ENCODE results near the gene DCUN1D1.
A peak's percentile ranks its signal among the peaks of the same experiment; 100 is the strongest.

DCUN1D1 gene

GRCh38 chr3:182906036-182906435 lies 74.3 kb downstream of the DCUN1D1 start:
- H3K9me2 ChIP-seq (replicated peaks; ENCODE audit: low read depth, low read length) = no peaks in the 10 kb centered on the region
- H3K4me1 ChIP-seq (ENCODE audit: insufficient read depth, low read length, poor library complexity, severe bottlenecking) = peaks cover 33% of the 10 kb centered on the region
- no peak overlapping the region for H3K9ac ChIP-seq (ENCODE audit: low read depth, low read length, poor library complexity, severe bottlenecking)

GRCh38 chr3:182905623-182906022 lies 74.7 kb downstream of the DCUN1D1 start:
- no peaks in the 10 kb centered on the region for H3F3A ChIP-seq (ENCODE audit: low read depth)
- H3K9me2 ChIP-seq (replicated peaks; ENCODE audit: low read depth, low read length) = no peaks in the 10 kb centered on the region
- no peak for TF ChIP-seq EZH2phosphoT487 (IDR thresholded peaks at IDR 0.05; ENCODE audit: borderline replicate concordance)
- TF ChIP-seq CTCF (conservative IDR thresholded peaks at IDR 0.05; ENCODE audit: low read length) = no peak
- H3K4me2 ChIP-seq (ENCODE audit: low read depth, low read length, poor library complexity, severe bottlenecking) = peak overlapping the region; percentile 11
- no peaks in the 10 kb centered on the region for H3K79me2 ChIP-seq (ENCODE audit: insufficient read depth, low read length)
- H3K27me3 ChIP-seq (ENCODE audit: insufficient read depth, low read length, poor library complexity, severe bottlenecking) = no peaks in the 10 kb centered on the region
- H3K9ac ChIP-seq (ENCODE audit: low read depth, low read length, poor library complexity, severe bottlenecking) = peak overlapping the region; percentile 30
- H3K4me3 ChIP-seq (ENCODE audit: low read length, poor library complexity, severe bottlenecking) = peak overlapping the region; percentile 17
- H3K4me1 ChIP-seq (ENCODE audit: insufficient read depth, low read length, poor library complexity, severe bottlenecking) = peaks cover 29% of the 10 kb centered on the region
- no peak overlapping the region; the same call in 1 of the 2 replicates for H2AFZ ChIP-seq (ENCODE audit: low read length)
- no peaks in the 10 kb centered on the region for H3K36me3 ChIP-seq (ENCODE audit: insufficient read depth, low read length)
- H3K9me3 ChIP-seq (ENCODE audit: insufficient read depth, low read depth, low read length) = no peaks in the 10 kb centered on the region
- no peaks in the 10 kb centered on the region for H4K20me1 ChIP-seq (ENCODE audit: insufficient read depth, low read length, poor library complexity, severe bottlenecking)

More at GRCh38 chr3:182906036-182906435, 74.3 kb downstream of the DCUN1D1 start:
- no peak for TF ChIP-seq EZH2phosphoT487 (IDR thresholded peaks at IDR 0.05; ENCODE audit: borderline replicate concordance)
- TF ChIP-seq CTCF (conservative IDR thresholded peaks at IDR 0.05; ENCODE audit: low read length) = no peak
- Histone ChIP-seq H3K79me2 (ENCODE audit: insufficient read depth, low read length) (no peaks in the 10 kb centered on the region), H3K36me3 (ENCODE audit: insufficient read depth, low read length) (no peaks in the 10 kb centered on the region), H3K4me3 (ENCODE audit: low read length, poor library complexity, severe bottlenecking) (no peak overlapping the region), H3F3A (ENCODE audit: low read depth) (no peaks in the 10 kb centered on the region), H3K27me3 (ENCODE audit: insufficient read depth, low read length, poor library complexity, severe bottlenecking) (no peaks in the 10 kb centered on the region), H4K20me1 (ENCODE audit: insufficient read depth, low read length, poor library complexity, severe bottlenecking) (no peaks in the 10 kb centered on the region), H2AFZ (ENCODE audit: low read length) (no peak overlapping the region; the same call in 1 of the 2 replicates), H3K4me2 (ENCODE audit: low read depth, low read length, poor library complexity, severe bottlenecking) (peak overlapping the region; percentile 11), H3K9me3 (ENCODE audit: insufficient read depth, low read depth, low read length) (no peaks in the 10 kb centered on the region)

GRCh38 chr3:182904164-182904563 lies 76.2 kb downstream of the DCUN1D1 start:
- Histone ChIP-seq H3K4me1 (ENCODE audit: insufficient read depth, low read length, poor library complexity, severe bottlenecking) (peaks cover 19% of the 10 kb centered on the region), H4K20me1 (ENCODE audit: insufficient read depth, low read length, poor library complexity, severe bottlenecking) (no peaks in the 10 kb centered on the region), H3K9ac (ENCODE audit: low read depth, low read length, poor library complexity, severe bottlenecking) (no peak overlapping the region), H3K4me2 (ENCODE audit: low read depth, low read length, poor library complexity, severe bottlenecking) (no peak overlapping the region), H3K9me2 (replicated peaks; ENCODE audit: low read depth, low read length) (no peaks in the 10 kb centered on the region), H3K27me3 (ENCODE audit: insufficient read depth, low read length, poor library complexity, severe bottlenecking) (no peaks in the 10 kb centered on the region), H3K9me3 (ENCODE audit: insufficient read depth, low read depth, low read length) (no peaks in the 10 kb centered on the region), H2AFZ (ENCODE audit: low read length) (peak overlapping the region; percentile 32; the same call in 1 of the 2 replicates), H3K36me3 (ENCODE audit: insufficient read depth, low read length) (no peaks in the 10 kb centered on the region), H3K4me3 (ENCODE audit: low read length, poor library complexity, severe bottlenecking) (no peak overlapping the region), H3F3A (ENCODE audit: low read depth) (no peaks in the 10 kb centered on the region), H3K79me2 (ENCODE audit: insufficient read depth, low read length) (no peaks in the 10 kb centered on the region)
- TF ChIP-seq EZH2phosphoT487 (IDR thresholded peaks at IDR 0.05; ENCODE audit: borderline replicate concordance) (no peak), CTCF (conservative IDR thresholded peaks at IDR 0.05; ENCODE audit: low read length) (peak; percentile 56)

Data from Loucy (cell line).